OCI-LY1 (cell line): Measurements from ENCODE around the gene MIS18BP1.

Experiments used
- CTCF ChIP-seq: fragments of 200-600 bp; sonication (generic), shearing (Covaris generic); IDR thresholded peaks from 2 replicates; pipeline ENCODE4 v1.5.1; 2017; ENCODE audit warnings: mild to moderate bottlenecking, antibody characterized with exemption, low read length, moderate library complexity, mixed read lengths
- EZH2 ChIP-seq: fragments of 200-600 bp; sonication (generic), shearing (Covaris generic); IDR thresholded peaks from 2 replicates; pipeline ENCODE4 v1.8.0; 2017; ENCODE audit warnings: borderline replicate concordance, mixed run types, mild to moderate bottlenecking, antibody characterized with exemption, low read length, moderate library complexity, mixed read lengths

GRCh38 chr14:45227566-45227965 lies 25.4 kb downstream of the MIS18BP1 start:
- TF ChIP-seq CTCF (no peak), EZH2 (no peak)
